Measurements from ENCODE around the gene ABHD3. TPM values are rescaled to one million over a fixed set of nuclear protein-coding genes. Genes with fewer than 3 reads are reported as not detected.
"Not testable (repeated sequence)": the region's sequence is repeated elsewhere in the genome, so short reads cannot be mapped to it uniquely, and the experiment has no call there.

Gene ABHD3
- total RNA-seq, 6 donors from 2014 or later: 17.2 to 35.6 (median 21.7) TPM

DNA sequence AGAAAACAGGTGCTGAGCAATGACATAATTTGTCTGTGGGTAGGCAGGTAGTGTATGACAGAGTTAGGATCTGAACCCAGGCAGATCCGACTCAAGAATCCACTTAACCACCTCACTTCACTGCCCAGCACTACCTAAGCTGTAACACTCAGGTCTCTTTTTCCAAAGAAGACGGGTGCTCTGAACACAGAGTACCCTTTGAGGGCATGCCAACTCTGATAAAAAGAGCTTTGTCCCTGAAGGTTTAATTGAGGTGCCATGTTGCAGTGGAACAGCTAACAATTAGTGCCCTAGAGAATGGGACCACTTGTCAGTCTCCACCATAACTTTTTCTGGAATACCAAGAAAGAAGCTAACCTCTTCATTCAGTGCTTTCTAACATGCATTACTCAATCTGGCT lies 11.3 kb downstream of the ABHD3 start:
- peaks cover 0 to 7% (median 6%) of the 10 kb centered on the region in 4 donors for H3K9me3 ChIP-seq
- H3K36me3 ChIP-seq: peaks cover 0 to 4% (median 0%) of the 10 kb centered on the region in 4 donors
- H3K27me3 ChIP-seq: no peaks in the 10 kb centered on the region
- TF ChIP-seq POLR2A (IDR thresholded peaks at IDR 0.05) (no peak), POLR2AphosphoS5 (IDR thresholded peaks at IDR 0.05) (no peak), EP300 (IDR thresholded peaks at IDR 0.05) (no peak)
- no peak for DNase-seq
- ATAC-seq (ENCODE audit: low FRiP score in 2 of 2): no peak
- WGBS, 2 donors: 85 to 100% methylated on average over 2 of the region's 2 CpGs
- H3K4me3 ChIP-seq: no peak overlapping the region
- H3K4me1 ChIP-seq: no peaks in the 10 kb centered on the region
- no peak overlapping the region for H3K27ac ChIP-seq

DNA sequence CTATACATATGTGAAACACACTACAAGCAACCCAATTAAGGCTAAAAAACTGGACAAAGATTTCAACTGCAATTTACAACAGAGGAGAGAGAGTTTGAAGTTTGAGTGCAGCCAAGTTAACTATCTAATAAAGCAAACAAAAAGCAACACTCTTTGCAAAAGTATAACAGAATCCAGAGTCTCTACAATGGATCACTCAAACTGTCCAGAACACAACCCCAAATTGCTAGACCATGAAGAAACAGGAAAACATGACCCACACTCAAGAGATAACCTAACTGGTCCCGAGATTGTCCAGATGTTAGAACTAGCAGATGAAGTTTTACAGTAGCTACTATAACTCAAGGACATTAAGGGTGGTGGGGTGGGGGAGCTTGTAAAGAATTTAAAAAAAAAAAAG lies 14.8 kb downstream of the ABHD3 start:
- 97 to 100% methylated on average over 1 of the region's 1 CpG for WGBS, 2 donors
- Histone ChIP-seq H3K27me3 (no peaks in the 10 kb centered on the region), H3K36me3 (peaks cover 0 to 4% (median 0%) of the 10 kb centered on the region in 4 donors), H3K4me3 (no peak overlapping the region), H3K4me1 (peaks cover 0 to 13% (median 10%) of the 10 kb centered on the region in 4 donors), H3K9me3 (peaks cover 0 to 7% (median 6%) of the 10 kb centered on the region in 4 donors), H3K27ac (no peak overlapping the region)
- DNase-seq (no peak), ATAC-seq (ENCODE audit: low FRiP score in 2 of 2) (no peak)
- TF ChIP-seq EP300 (IDR thresholded peaks at IDR 0.05) (no peak), POLR2AphosphoS5 (IDR thresholded peaks at IDR 0.05) (no peak), POLR2A (IDR thresholded peaks at IDR 0.05) (no peak)
- TF ChIP-seq, protein P1, sequence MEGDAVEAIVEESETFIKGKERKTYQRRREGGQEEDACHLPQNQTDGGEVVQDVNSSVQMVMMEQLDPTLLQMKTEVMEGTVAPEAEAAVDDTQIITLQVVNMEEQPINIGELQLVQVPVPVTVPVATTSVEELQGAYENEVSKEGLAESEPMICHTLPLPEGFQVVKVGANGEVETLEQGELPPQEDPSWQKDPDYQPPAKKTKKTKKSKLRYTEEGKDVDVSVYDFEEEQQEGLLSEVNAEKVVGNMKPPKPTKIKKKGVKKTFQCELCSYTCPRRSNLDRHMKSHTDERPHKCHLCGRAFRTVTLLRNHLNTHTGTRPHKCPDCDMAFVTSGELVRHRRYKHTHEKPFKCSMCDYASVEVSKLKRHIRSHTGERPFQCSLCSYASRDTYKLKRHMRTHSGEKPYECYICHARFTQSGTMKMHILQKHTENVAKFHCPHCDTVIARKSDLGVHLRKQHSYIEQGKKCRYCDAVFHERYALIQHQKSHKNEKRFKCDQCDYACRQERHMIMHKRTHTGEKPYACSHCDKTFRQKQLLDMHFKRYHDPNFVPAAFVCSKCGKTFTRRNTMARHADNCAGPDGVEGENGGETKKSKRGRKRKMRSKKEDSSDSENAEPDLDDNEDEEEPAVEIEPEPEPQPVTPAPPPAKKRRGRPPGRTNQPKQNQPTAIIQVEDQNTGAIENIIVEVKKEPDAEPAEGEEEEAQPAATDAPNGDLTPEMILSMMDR (IDR thresholded peaks at IDR 0.05): no peak

DNA sequence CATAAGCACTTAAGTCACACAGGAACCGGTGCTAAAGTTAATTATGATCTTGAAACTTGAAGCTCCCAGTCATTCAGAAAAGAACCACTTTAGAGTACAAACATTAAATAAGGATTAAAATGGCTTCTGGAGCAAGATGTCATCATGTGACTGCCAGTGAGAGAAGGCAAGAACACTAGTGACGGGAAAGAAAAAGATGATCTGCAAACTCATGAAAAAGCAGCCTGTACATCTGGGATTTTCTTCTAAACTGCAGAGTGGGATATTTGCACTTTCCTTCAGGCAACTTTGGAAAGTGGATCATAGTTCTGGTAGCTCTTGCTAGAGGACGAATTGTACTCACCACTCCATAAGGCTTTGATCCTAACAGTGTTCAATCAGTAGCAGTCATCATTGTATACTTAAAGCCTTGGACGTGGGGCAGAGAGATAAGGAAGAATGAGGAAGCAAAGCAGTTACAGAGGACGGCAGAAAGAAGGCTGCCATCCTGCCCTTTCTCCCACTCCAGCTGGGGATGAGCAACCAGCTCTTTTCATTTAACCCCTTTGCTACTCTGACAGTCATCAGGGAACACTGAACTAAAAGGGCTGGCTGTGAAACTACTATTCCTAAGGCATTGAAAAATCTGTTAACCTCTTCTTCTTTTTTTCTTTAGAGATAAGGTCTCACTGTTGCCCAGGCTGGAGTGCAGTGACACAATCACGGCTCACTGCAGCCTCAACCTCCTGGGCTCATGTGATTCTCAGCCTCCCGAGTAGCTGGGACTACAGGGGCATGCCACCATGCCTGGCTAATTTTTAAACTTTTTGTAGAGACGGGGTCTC lies 18.1 kb downstream of the ABHD3 start:
- H3K27ac ChIP-seq: peak overlapping the region; percentile 35 to 68 (median 58)
- ATAC-seq (ENCODE audit: low FRiP score in 2 of 2): peak in 1 of 2 donors; percentile 49
- peaks cover 3 to 28% (median 16%) of the 10 kb centered on the region in 4 donors for H3K4me1 ChIP-seq
- H3K36me3 ChIP-seq: peaks cover 0 to 4% (median 0%) of the 10 kb centered on the region in 4 donors
- H3K27me3 ChIP-seq: no peaks in the 10 kb centered on the region
- no peak for DNase-seq
- WGBS, 2 donors: 42 to 44% methylated on average over 8 of the region's 8 CpGs
- H3K4me3 ChIP-seq: no peak overlapping the region
- TF ChIP-seq, protein P1 (IDR thresholded peaks at IDR 0.05): no peak
- no peak for TF ChIP-seq EP300 (IDR thresholded peaks at IDR 0.05)
- no peak for TF ChIP-seq POLR2A (IDR thresholded peaks at IDR 0.05)
- no peak for TF ChIP-seq POLR2AphosphoS5 (IDR thresholded peaks at IDR 0.05)
- peaks cover 0 to 7% (median 6%) of the 10 kb centered on the region in 4 donors for H3K9me3 ChIP-seq

DNA sequence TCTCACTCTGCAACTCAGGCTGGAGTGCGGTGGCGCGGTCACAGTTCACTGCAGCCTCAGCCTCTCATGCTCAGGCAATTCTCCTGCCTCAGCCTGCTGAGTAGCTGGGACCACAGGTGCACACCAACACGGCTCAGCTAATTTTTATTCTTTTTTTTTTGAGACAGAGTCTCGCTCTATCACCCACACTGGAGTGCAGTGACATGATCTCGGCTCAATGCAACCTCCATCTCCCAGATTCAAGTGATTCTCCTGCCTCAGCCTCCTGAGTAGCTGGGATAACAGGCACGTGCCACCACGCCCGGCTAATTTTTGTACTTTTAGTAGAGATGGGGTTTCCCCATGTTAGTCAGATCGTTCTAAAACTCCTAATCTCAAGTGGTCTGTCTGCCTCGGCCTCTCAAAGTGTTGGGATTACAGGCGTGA lies 19.0 kb downstream of the ABHD3 start:
- not testable (repeated sequence) for H3K36me3 ChIP-seq; H3K27me3 ChIP-seq; H3K4me3 ChIP-seq; H3K9me3 ChIP-seq; ATAC-seq (ENCODE audit: low FRiP score in 2 of 2); DNase-seq
- WGBS, 2 donors: 79 to 86% methylated on average over 12 of the region's 12 CpGs
- Histone ChIP-seq H3K4me1 (peaks cover 3 to 28% (median 16%) of the 10 kb centered on the region in 4 donors), H3K27ac (peak overlapping the region; percentile 35 to 68 (median 58))

DNA sequence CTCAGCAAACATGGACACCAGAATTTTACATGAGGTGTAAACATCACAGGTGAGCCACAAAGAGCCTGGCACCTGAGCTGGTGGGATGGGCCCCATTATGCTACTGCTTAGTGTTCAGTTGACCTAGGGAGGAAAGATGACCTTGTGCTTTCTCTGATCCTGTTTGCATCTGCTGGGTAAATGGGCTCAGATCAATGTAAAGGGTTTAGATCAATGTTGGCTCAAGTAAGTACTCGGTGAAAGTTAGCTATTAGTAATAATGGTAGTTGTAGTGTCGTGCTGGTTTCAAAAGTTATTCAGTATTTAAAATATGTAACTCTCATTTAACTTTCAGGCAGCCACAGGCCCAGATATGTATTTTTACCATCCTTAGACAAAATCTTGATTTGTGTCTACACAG lies 19.8 kb downstream of the ABHD3 start:
- DNase-seq (no peak), ATAC-seq (ENCODE audit: low FRiP score in 2 of 2) (no peak)
- H3K27ac ChIP-seq: no peak overlapping the region
- TF ChIP-seq POLR2A (IDR thresholded peaks at IDR 0.05) (no peak), EP300 (IDR thresholded peaks at IDR 0.05) (no peak), POLR2AphosphoS5 (IDR thresholded peaks at IDR 0.05) (no peak)
- TF ChIP-seq, protein P1 (IDR thresholded peaks at IDR 0.05): no peak
- H3K27me3 ChIP-seq: no peaks in the 10 kb centered on the region
- H3K9me3 ChIP-seq: no peaks in the 10 kb centered on the region
- H3K36me3 ChIP-seq: no peaks in the 10 kb centered on the region
- H3K4me1 ChIP-seq: peaks cover 3 to 28% (median 16%) of the 10 kb centered on the region in 4 donors
- 91 to 95% methylated on average over 2 of the region's 2 CpGs for WGBS, 2 donors
- H3K4me3 ChIP-seq: no peak overlapping the region
